Gastrocnemius medialis (tissue), 4 donors: ENCODE data around the gene OPA1. TPM values are rescaled to one million over a fixed set of nuclear protein-coding genes. Genes with fewer than 3 reads are reported as not detected.

Source experiments
- ATAC-seq, 2 donors: fragments of 150-250 bp; one replicate each; pipeline ENCODE4 v1.9.1; 2016
- DNase-seq, 2 donors: peaks; one replicate each; pipeline ENCODE4 v3.0.0-alpha.2; 2019
- H3K27ac ChIP-seq, 4 donors: fragments of 200-600 bp; sonication (generic); 1 replicate in 1 of 4; 2 replicates in 3 of 4; pipeline ENCODE4 v1.5.1; 2016 to 2018; ENCODE audit warnings: mild to moderate bottlenecking in 2 of 4, moderate library complexity in 1 of 4
- H3K27me3 ChIP-seq, 3 donors: fragments of 200-600 bp; sonication (generic) in 2 of 3; 1 replicate in 1 of 3; 2 replicates in 2 of 3; pipeline versions ENCODE4 v1.5.1 to v1.6.0; 2016 to 2019; ENCODE audit warnings: mild to moderate bottlenecking in 1 of 3, moderate library complexity in 1 of 3
- H3K36me3 ChIP-seq, 2 donors: fragments of 200-600 bp; sonication (generic) in 1 of 2; one replicate each; pipeline ENCODE4 v1.5.1; 2017 to 2018
- H3K4me1 ChIP-seq, 2 donors: fragments of 200-600 bp; sonication (generic) in 1 of 2; one replicate each; pipeline ENCODE4 v1.5.1; 2016 to 2017; ENCODE audit warnings: mild to moderate bottlenecking in 2 of 2
- H3K4me3 ChIP-seq, 4 donors: fragments of 200-600 bp; sonication (generic) in 3 of 4; 1 replicate in 1 of 4; 2 replicates in 3 of 4; pipeline ENCODE4 v1.5.1; 2016 to 2019; ENCODE audit warnings: mild to moderate bottlenecking in 2 of 4
- H3K9me3 ChIP-seq, 3 donors: fragments of 200-600 bp; sonication (generic) in 2 of 3; 1 replicate in 1 of 3; 2 replicates in 2 of 3; pipeline ENCODE4 v1.5.1; 2016 to 2019
- CTCF ChIP-seq, 5 experiments: fragments of 450-650 bp in 3 of 5; fragments of 200-600 bp in 2 of 5; sonication (generic) in 2 of 5; IDR thresholded peaks in 4 of 5; conservative IDR thresholded peaks in 1 of 5; 1 replicate in 4 of 5; 2 replicates in 1 of 5; pipeline ENCODE4 v1.5.1; 2016 to 2019; ENCODE audit warnings: antibody characterized with exemption in 5 of 5, mild to moderate bottlenecking in 3 of 5, moderate library complexity in 3 of 5
- POLR2A ChIP-seq, 2 donors: fragments of 450-650 bp; IDR thresholded peaks; one replicate each; pipeline ENCODE4 v1.6.1; 2017; ENCODE audit warnings: antibody characterized with exemption in 2 of 2, mild to moderate bottlenecking in 2 of 2, moderate library complexity in 2 of 2
- in situ Hi-C, 4 donors: fragments of 200-750 bp; cut with MboI; loops; one replicate each; pipeline versions ENCODE4 v1.15.0 to v1.8.0; 2017; ENCODE audit warnings: low sequenced_read_pairs in 4 of 4
- intact Hi-C: fragments of 100-400 bp; cut with DNase I; formaldehyde crosslinking; loops from one replicate; pipeline ENCODE4 v1.15.1; 2023; ENCODE audit warnings: low total_unique reads
- total RNA-seq, 4 donors: library from RNA; depleted of rRNA; stranded (reverse); fragments of >200 nt; gene quantifications; one replicate each; pipeline versions ENCODE4 v1.1.0 to v1.2.3, GENCODE V29; 2016

The OPA1 gene
- total RNA-seq, 4 donors from 2014 or later: 59.8 to 78.2 (median 72.2) TPM

- in situ Hi-C loops: no loop called here
- Histone ChIP-seq H3K27me3 (no peaks in the 10 kb centered on the region), H3K36me3 (no peaks in the 10 kb centered on the region), H3K4me3 (no peak overlapping the region), H3K9me3 (no peaks in the 10 kb centered on the region), H3K4me1 (no peaks in the 10 kb centered on the region), H3K27ac (no peak overlapping the region)
- intact Hi-C loops: no loop called here
- DNase-seq: no peak
- no peak for TF ChIP-seq CTCF (IDR thresholded peaks at IDR 0.05 in 4 of 5, conservative IDR thresholded peaks at IDR 0.05 in 1 of 5)
- TF ChIP-seq POLR2A (IDR thresholded peaks at IDR 0.05): no peak
- ATAC-seq: no peak
Observed at GRCh38 chr3:193548406-193548805, 44.6 kb upstream of the OPA1 start.

- intact Hi-C loops: no loop called here
- in situ Hi-C loops: loop anchor here (25.0 kb wide), 5 partner anchors 341 to 1091 kb away; no protein-coding TSS in a partner anchor
- DNase-seq (no peak), ATAC-seq (no peak)
- H3K36me3 ChIP-seq: no peaks in the 10 kb centered on the region
- no peaks in the 10 kb centered on the region for H3K27me3 ChIP-seq
- no peak overlapping the region for H3K27ac ChIP-seq
- H3K9me3 ChIP-seq: no peaks in the 10 kb centered on the region
- TF ChIP-seq CTCF (IDR thresholded peaks at IDR 0.05 in 4 of 5, conservative IDR thresholded peaks at IDR 0.05 in 1 of 5) (no peak), POLR2A (IDR thresholded peaks at IDR 0.05) (no peak)
- no peak overlapping the region for H3K4me3 ChIP-seq
- H3K4me1 ChIP-seq: no peaks in the 10 kb centered on the region
Observed at GRCh38 chr3:193552923-193553322, 40.1 kb upstream of the OPA1 start.

- ATAC-seq (no peak), DNase-seq (no peak)
- no peaks in the 10 kb centered on the region for H3K27me3 ChIP-seq
- no peak overlapping the region for H3K27ac ChIP-seq
- in situ Hi-C loops: loop anchor here (25.0 kb wide), 5 partner anchors 341 to 1091 kb away; no protein-coding TSS in a partner anchor
- H3K36me3 ChIP-seq: no peaks in the 10 kb centered on the region
- TF ChIP-seq CTCF (IDR thresholded peaks at IDR 0.05 in 4 of 5, conservative IDR thresholded peaks at IDR 0.05 in 1 of 5): no peak
- no peak for TF ChIP-seq POLR2A (IDR thresholded peaks at IDR 0.05)
- no peaks in the 10 kb centered on the region for H3K9me3 ChIP-seq
- H3K4me3 ChIP-seq: no peak overlapping the region
- intact Hi-C loops: no loop called here
- no peaks in the 10 kb centered on the region for H3K4me1 ChIP-seq
Observed at GRCh38 chr3:193553586-193553985, 39.4 kb upstream of the OPA1 start.

GRCh38 chr3:193554811-193555210 is 38.2 kb upstream of the OPA1 start, which contains the start of gene ATP13A4:
Gene ATP13A4 (minus strand): TSS chr3:193554895. CDS start chr3:193554799, 96 bp downstream.
- ATAC-seq: no peak
- in situ Hi-C loops: loop anchor here (25.0 kb wide), 5 partner anchors 343 to 1093 kb away; no protein-coding TSS in a partner anchor
- H3K27ac ChIP-seq: no peak within 1 kb of the TSS
- no peaks in the 10 kb centered on the region for H3K9me3 ChIP-seq
- no peak for DNase-seq
- H3K4me1 ChIP-seq: no peaks in the 10 kb centered on the region
- no peak within 1 kb of the TSS for H3K4me3 ChIP-seq
- intact Hi-C loops: no loop called here
- H3K36me3 ChIP-seq: no peaks in the 10 kb centered on the region
- no peaks in the 10 kb centered on the region for H3K27me3 ChIP-seq
- TF ChIP-seq POLR2A (IDR thresholded peaks at IDR 0.05): no peak
- no peak for TF ChIP-seq CTCF (IDR thresholded peaks at IDR 0.05 in 4 of 5, conservative IDR thresholded peaks at IDR 0.05 in 1 of 5)

- Histone ChIP-seq H3K9me3 (no peaks in the 10 kb centered on the region), H3K36me3 (no peaks in the 10 kb centered on the region), H3K27ac (no peak overlapping the region), H3K4me1 (no peaks in the 10 kb centered on the region), H3K27me3 (no peaks in the 10 kb centered on the region), H3K4me3 (no peak overlapping the region)
- intact Hi-C loops (no loop called here), in situ Hi-C loops (loop anchor here (25.0 kb wide), 5 partner anchors 345 to 1095 kb away; no protein-coding TSS in a partner anchor)
- ATAC-seq (no peak), DNase-seq (no peak)
- TF ChIP-seq CTCF (IDR thresholded peaks at IDR 0.05 in 4 of 5, conservative IDR thresholded peaks at IDR 0.05 in 1 of 5) (no peak), POLR2A (IDR thresholded peaks at IDR 0.05) (no peak)
Observed at GRCh38 chr3:193556841-193557240, 36.2 kb upstream of the OPA1 start.
